NCI-H2081 treated with DMSO at 0.1 percent for 48 hours (cell line): Measurements from ENCODE around the gene TRMT10C.
"Not testable (repeated sequence)": the region's sequence is repeated elsewhere in the genome, so short reads cannot be mapped to it uniquely, and the experiment has no call there.

Source experiments
- DNase-seq: peaks from one replicate; lab custom pipeline; 2025; lab: John Stamatoyannopoulos, UW

TRMT10C gene

GRCh38 chr3:101548527-101549105 is 13.1 kb upstream of the TRMT10C start:
- DNase-seq: no peak

GRCh38 chr3:101549473-101549872 is 12.2 kb upstream of the TRMT10C start:
- no peak for DNase-seq

GRCh38 chr3:101551359-101552081 is 10.1 kb upstream of the TRMT10C start:
- not testable (repeated sequence) for DNase-seq

GRCh38 chr3:101553381-101553780 is 8.3 kb upstream of the TRMT10C start:
- DNase-seq: not testable (repeated sequence)

GRCh38 chr3:101556064-101556463 is 5.6 kb upstream of the TRMT10C start:
- no peak for DNase-seq

GRCh38 chr3:101567528-101568317 is 6.1 kb downstream of the TRMT10C start:
- DNase-seq: no peak

- no peak for DNase-seq
These were observed 9.6 kb downstream of the TRMT10C start for GRCh38 chr3:101571028-101571895.

- DNase-seq: peak; percentile 95
These were observed 12.1 kb downstream of the TRMT10C start, which contains the start of gene PCNP for GRCh38 chr3:101573449-101574387. Gene PCNP, plus strand, starts transcription at chr3:101574180. Its CDS starts 36 bp downstream, at chr3:101574216.

GRCh38 chr3:101574388-101575112 is 12.9 kb downstream of the TRMT10C start:
- peak; percentile 32 for DNase-seq

- no peak for DNase-seq
These were observed 15.6 kb downstream of the TRMT10C start for GRCh38 chr3:101577286-101577685.

- no peak for DNase-seq
These were observed 26.9 kb downstream of the TRMT10C start for GRCh38 chr3:101588616-101589015.

- DNase-seq: no peak
These were observed 29.4 kb downstream of the TRMT10C start for GRCh38 chr3:101591071-101591470.

GRCh38 chr3:101602731-101603130 is 41.1 kb downstream of the TRMT10C start:
- DNase-seq: no peak

- no peak for DNase-seq
These were observed 41.5 kb downstream of the TRMT10C start for GRCh38 chr3:101603184-101603583.

GRCh38 chr3:101605398-101605797 is 43.7 kb downstream of the TRMT10C start:
- not testable (repeated sequence) for DNase-seq

GRCh38 chr3:101611023-101611422 is 49.4 kb downstream of the TRMT10C start:
- DNase-seq: no peak

- not testable (repeated sequence) for DNase-seq
These were observed 51.3 kb downstream of the TRMT10C start for GRCh38 chr3:101613014-101613413.

- no peak for DNase-seq
These were observed 53.9 kb downstream of the TRMT10C start for GRCh38 chr3:101615525-101615924.
